HG03442 (cell line): ENCODE measurements around the gene ICA1.
A peak's percentile ranks its signal among the peaks of the same experiment; 100 is the strongest.
"Not testable (repeated sequence)": the region's sequence is repeated elsewhere in the genome, so short reads cannot be mapped to it uniquely, and the experiment has no call there.

Source experiments
- ATAC-seq: cut with Tn5 transposase; IDR thresholded peaks from one replicate; pipeline ENCODE4 v1.9.1; 2021; ENCODE audit warnings: mild to moderate bottlenecking, moderate library complexity; ENCODE audit not compliant: unreplicated experiment

The ICA1 gene

DNA sequence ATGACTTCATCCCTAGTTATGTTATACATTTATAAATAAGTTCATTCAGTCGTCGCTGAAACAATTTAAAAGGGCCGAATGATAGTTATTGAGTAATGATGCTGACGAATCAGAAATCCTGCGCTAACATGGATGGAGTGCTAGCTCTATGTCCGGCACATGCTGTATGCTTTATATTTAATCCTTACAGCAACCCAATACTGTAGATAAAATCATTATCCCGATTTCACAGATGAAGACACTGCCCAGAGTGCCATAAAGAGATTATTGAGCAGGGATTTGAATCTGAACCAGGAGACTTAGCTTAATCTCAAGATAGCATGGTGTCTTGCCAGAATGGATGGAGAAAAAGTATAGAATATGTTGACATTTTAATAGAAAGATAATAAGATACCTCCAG lies 1.1 kb upstream of the ICA1 start:
- no peak for ATAC-seq

DNA sequence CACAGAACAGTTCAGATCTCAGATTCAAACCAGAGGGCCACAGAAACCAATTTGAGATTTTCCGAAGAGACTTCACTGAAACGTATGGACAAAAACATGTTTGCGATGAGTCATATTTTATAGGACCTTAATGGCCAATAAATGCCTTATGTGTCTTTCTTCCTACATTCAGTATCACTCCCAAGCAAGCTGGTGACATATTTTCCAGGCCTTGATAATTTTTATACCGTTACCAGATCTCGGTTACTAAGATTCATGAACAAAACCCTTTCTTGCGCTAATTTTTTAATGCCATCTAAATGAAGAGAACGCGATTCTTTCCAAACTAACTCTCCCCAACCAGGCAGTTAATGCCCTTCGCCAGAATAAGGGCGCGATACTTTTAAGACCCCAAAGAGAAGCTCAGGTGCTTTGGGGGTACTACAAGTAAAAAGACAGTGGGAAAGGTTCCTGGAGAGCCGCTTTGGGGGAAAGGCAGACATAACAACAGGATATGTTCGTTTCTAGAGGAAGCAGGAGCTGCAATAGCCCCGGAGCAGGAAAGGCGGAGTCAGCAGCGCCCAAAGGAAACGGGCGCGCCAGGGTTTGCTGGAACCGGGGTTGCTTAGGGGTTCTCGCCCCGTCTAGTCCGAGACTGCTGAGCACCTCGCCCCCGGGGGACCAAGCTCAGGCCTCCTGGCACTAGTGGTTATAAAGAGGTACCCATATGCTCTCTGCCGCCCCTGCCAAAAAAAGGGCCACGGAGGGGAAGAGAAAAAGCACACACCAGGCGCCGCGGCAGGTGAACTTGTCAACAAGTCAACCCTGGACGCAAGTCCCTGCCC lies 884 bp downstream of the ICA1 start:
- peak; percentile 14 for ATAC-seq

DNA sequence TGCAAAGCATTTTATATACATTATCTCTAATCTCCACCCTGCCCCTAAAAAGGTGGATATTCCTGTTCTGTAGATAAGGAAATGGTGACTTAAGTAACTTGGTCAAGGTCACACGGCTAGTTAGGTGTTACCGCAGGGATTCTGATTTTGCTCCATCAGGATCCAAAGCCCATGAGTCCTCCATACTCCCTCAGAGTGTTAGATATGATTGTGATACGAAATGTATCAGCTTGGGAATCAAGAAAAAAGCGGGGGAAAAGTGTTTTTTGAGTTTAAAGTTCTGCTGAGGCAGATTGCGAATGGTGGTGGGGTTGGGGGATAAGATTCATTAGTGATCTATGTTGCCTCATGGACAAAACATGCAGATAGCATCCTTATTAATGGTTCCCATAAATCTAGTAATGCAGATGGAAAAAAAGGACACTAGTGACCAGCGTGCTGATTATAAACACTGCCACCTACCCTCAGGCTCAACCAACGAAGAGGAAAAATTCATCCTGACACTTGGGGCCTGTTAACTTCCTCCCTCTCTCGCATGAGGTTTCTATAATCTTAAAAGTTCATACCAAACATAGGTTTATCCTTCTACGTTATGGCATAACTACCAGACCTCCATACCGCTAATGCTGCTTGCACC lies 2.3 kb downstream of the ICA1 start:
- no peak for ATAC-seq

GRCh38 chr7:8258734-8259133 lies 3.2 kb downstream of the ICA1 start:
- no peak for ATAC-seq

DNA sequence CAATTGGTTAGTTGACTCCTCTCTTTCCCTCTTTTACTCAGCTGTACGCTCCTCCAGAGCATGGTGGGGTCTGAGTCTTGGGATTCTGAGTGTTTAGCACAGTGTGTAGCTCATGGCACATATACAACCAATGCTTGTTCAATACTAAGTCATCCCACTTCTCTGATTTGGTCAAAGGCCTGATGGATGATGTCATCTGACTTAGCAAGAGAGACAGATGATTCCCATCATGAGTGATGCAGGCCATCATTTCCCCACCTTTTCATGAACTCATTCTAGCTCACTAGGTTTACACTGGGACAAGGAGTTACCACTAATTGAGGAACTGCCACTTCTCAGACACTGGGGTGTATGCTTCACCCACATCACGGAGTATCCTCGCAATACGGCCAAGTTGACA lies 3.8 kb downstream of the ICA1 start:
- ATAC-seq, result no peak

DNA sequence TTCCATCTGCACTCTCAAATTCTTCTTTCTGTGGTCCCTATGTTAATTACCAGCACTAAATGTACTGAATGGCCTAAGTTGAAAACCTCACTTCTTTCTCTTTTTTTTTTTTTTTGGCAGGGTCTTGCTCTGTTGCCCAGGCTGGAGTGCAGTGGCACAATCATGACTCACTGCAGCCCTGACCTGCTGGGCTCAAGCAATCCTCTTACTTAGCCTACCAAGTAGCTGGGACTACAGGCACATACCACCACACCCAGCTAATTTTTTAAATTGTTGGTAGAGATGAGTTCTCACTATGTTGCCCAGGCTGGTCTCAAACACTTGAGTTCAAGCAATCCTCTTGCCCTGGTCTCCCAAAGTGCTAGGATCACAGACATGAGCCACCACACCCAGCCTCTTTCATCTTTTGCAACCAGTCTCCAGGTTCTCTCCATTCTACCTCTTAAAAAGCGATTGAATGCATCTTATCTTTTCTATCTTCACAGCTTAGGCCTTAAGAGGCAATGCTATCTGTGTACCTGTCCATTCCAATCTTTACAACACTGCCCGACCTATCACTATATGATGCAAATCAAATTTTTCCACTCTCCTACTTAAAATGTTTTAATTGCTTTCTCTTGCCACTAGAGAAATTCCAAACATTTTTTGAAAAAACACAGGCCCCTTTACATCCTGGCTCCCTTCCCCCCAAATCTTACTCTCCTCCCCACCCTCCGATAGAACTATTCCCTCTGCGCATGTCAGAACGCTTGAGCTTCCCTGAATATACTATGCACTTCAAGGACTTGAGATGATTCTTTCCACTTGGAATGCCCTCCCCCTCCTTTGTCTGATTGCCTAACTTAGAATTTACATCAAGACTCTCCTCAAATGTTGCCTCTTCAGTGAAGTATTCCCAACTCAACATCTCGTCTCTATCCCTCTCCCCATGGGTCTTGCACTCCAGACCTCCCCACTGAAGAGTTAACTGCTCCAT lies 6.0 kb downstream of the ICA1 start:
- ATAC-seq, result no peak

DNA sequence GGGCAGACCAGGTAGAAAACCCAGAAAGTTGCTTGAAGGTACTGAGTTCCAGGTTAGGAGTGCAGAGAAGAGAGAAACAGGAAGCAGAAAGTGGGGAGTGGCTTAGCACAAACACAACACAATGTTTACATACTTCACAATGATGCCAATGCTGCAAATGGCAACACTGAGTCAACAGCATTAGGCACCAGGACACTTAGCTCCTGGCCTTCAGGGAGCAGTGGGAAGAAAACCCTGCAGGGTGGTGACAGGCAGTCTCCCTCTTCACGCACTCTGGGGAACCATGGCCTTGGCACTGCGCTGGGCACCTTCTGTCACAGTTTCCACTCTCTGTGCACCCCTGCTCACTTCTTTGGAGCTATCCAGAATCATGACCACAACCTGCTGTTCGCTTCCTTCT lies 7.3 kb downstream of the ICA1 start:
- no peak for ATAC-seq

- no peak for ATAC-seq
Measured at GRCh38 chr7:8254215-8254614, 7.8 kb downstream of the ICA1 start.

DNA sequence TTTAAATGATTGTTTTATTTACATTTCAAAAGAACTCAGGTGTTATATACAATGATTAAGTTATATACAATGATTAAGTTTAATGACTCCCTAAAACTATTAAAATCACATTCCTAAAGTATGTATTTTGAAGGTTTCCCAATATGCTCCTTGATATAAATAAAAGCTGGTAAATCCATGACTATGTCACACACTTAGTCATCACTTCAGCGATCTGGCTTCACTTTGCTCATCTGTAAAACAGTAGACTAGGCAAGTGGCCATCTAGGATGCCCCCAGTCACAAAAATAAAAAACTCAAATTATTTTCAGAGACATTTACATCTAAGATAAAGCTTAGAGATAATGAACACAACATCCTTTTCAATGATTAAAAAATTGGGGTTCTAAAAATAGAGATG lies 10.8 kb downstream of the ICA1 start:
- no peak for ATAC-seq

GRCh38 chr7:8250547-8250946 lies 11.4 kb downstream of the ICA1 start:
- ATAC-seq, result no peak

DNA sequence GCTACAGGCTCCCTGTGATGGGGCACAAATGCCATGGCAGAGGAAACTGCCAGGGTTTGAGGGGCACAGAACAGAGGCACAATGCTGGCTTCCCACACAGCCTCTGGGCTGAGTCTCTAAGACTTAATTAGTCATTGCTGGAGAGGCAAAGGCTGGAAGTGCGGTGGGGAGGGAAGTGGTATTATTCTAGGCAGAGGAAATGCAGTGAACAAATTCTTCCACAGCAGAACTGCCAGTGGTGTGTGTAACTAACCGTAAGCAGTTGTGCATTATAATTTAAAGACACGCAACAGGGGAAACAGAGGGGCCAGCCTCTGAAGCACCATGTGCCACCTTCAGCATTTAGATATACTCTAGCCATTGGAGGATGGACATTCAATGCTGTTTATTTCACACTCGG lies 12.8 kb downstream of the ICA1 start:
- ATAC-seq, result no peak

- ATAC-seq, result no peak
Measured at GRCh38 chr7:8246020-8246419, 15.9 kb downstream of the ICA1 start.

GRCh38 chr7:8245032-8245431 lies 16.9 kb downstream of the ICA1 start:
- ATAC-seq, result not testable (repeated sequence)

- not testable (repeated sequence) for ATAC-seq
Measured at GRCh38 chr7:8243059-8243458, 18.9 kb downstream of the ICA1 start.

DNA sequence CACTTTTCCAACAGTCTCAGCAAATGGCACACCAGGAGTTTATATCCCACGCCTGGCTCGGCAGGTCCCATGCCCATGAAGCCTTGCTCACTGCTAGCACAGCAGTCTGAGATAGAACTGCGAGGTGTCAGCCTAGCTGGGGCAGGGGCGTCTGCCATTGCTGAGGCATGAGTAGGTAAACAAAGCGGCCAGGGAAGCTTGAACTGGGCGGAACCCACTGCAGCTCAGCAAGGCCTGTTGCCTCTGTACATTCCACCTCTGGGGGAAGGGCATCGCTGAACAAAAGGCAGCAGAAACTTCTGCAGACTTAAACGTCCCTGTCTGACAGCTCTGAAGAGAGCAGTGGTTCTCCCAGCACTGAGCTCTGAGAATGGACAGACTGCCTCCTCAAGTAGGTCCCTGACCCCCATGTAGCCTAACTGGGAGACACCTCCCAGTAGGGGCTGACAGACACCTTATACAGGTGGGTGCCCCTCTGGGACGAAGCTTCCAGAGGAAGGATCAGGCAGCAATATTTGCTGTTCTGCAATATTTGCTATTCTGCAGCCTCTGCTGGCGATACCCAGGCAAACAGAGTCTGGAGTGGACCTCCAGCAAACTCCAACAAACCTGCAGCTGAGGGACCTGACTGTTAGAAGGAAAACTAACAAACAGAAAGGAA lies 22.1 kb downstream of the ICA1 start:
- not testable (repeated sequence) for ATAC-seq

GRCh38 chr7:8236780-8237407 lies 25.1 kb downstream of the ICA1 start:
- ATAC-seq, result no peak

GRCh38 chr7:8232999-8233847 lies 28.7 kb downstream of the ICA1 start:
- peak; percentile 71 for ATAC-seq

DNA sequence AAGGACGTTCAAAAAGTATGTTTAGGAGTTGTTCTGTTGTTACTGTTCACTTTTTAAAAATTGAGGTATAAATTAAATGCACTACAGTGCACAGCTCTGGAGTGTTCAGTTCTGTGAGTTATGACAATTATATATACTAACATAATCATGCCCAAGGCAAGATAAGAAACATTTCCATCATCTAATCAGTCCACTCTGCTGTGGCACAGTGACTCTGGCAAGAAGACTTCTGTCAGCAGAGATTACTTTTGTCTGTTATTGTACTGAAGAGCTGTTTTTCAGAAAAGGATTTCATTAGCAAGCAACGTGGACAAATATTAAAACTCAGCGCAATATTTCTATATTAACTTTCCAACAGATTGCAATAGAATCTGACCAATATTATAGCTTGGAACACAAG lies 32.0 kb downstream of the ICA1 start:
- ATAC-seq, result no peak
